B cell (primary cell): Measurements from ENCODE around the gene FUT7. TPM values are rescaled to one million over a fixed set of nuclear protein-coding genes. Genes with fewer than 3 reads are reported as not detected.

Experiments
- ATAC-seq: fragments of 200-7000 bp; cut with Tn5 transposase; one replicate; pipeline ENCODE4 v1.10.0; 2021; ENCODE audit warnings: low read depth, mild to moderate bottlenecking, moderate number of reproducible peaks, moderate library complexity
- CTCF ChIA-PET: fragments of 350-600 bp; sonication (Branson Sonifier 250); formaldehyde crosslinking; loops from one replicate; lab custom pipeline; 2021; ENCODE audit warnings: antibody characterized with exemption, inconsistent platforms; lab: Charles Lee
- POLR2A ChIA-PET: fragments of 350-600 bp; sonication (Branson Sonifier 250); formaldehyde crosslinking; loops from one replicate; lab custom pipeline; 2021; ENCODE audit warnings: antibody characterized with exemption; lab: Charles Lee
- DNase-seq: peaks from one replicate; pipeline ENCODE4 v3.0.0; 2013
- H2AFZ ChIP-seq: 2 replicates; pipeline ENCODE4 v1.6.1; 2012; ENCODE audit warnings: mild to moderate bottlenecking, low read depth, low read length; ENCODE audit not compliant: insufficient read depth, poor library complexity, severe bottlenecking
- H3K27ac ChIP-seq, 2 donors: 1 replicate in 1 of 2; 2 replicates in 1 of 2; pipeline ENCODE4 v1.5.1; 2012 to 2013; ENCODE audit warnings: low read length in 2 of 2, mild to moderate bottlenecking in 2 of 2, moderate library complexity in 1 of 2
- H3K27me3 ChIP-seq, 4 experiments: fragments of 200-600 bp in 1 of 4; sonication (generic) in 1 of 4; replicated peaks in 1 of 4; 1 replicate in 2 of 4; 2 replicates in 2 of 4; pipeline versions ENCODE4 v1.6.1 to v1.7.0; 2013 to 2016; ENCODE audit warnings: low read length in 3 of 4, mild to moderate bottlenecking in 2 of 4, mixed read lengths in 1 of 4, moderate library complexity in 1 of 4; ENCODE audit not compliant: insufficient read depth in 4 of 4, control insufficient read depth in 3 of 4; ENCODE audit errors: control extremely low read depth in 1 of 4
- H3K36me3 ChIP-seq, 2 experiments: replicated peaks in 1 of 2; 1 replicate in 1 of 2; 2 replicates in 1 of 2; pipeline versions ENCODE4 v1.6.1 to v1.7.1; 2013; ENCODE audit warnings: low read length in 1 of 2; ENCODE audit not compliant: insufficient read depth in 2 of 2, control insufficient read depth in 1 of 2; ENCODE audit errors: control extremely low read depth in 1 of 2, extremely low read depth in 1 of 2
- H3K4me1 ChIP-seq, 2 donors: fragments of 200-600 bp in 1 of 2; sonication (generic) in 1 of 2; 1 replicate in 1 of 2; 2 replicates in 1 of 2; pipeline versions ENCODE4 v1.5.1 to v1.6.1; 2013 to 2017; ENCODE audit warnings: low read length in 2 of 2; ENCODE audit not compliant: control insufficient read depth in 2 of 2, insufficient read depth in 2 of 2
- H3K4me2 ChIP-seq: replicated peaks from 2 replicates; pipeline ENCODE3; 2012; ENCODE audit warnings: mild to moderate bottlenecking, low read depth, low read length; ENCODE audit not compliant: poor library complexity, severe bottlenecking
- H3K4me3 ChIP-seq, 5 experiments: fragments of 200-600 bp in 1 of 5; sonication (generic) in 1 of 5; 1 replicate in 3 of 5; 2 replicates in 2 of 5; pipeline versions ENCODE4 v1.5.1 to v1.7.0; 2011 to 2016; ENCODE audit warnings: low read length in 4 of 5, mild to moderate bottlenecking in 4 of 5, low read depth in 2 of 5, control low read depth in 1 of 5, moderate library complexity in 1 of 5; ENCODE audit not compliant: insufficient read depth in 1 of 5; ENCODE audit errors: control extremely low read depth in 1 of 5, extremely low read depth in 1 of 5
- H3K79me2 ChIP-seq: fragments of 200-600 bp; sonication (generic); one replicate; pipeline ENCODE4 v1.6.0; 2016; ENCODE audit warnings: low read length; ENCODE audit not compliant: control insufficient read depth, insufficient read depth
- H3K9ac ChIP-seq: fragments of 200-600 bp; sonication (generic); 2 replicates; pipeline ENCODE4 v1.6.1; 2017; ENCODE audit warnings: mild to moderate bottlenecking, low read length, moderate library complexity
- H3K9me3 ChIP-seq, 3 donors: one replicate each; pipeline versions ENCODE4 v1.6.1 to v1.7.1; 2013; ENCODE audit warnings: low read length in 2 of 3; ENCODE audit not compliant: control insufficient read depth in 2 of 3, insufficient read depth in 1 of 3; ENCODE audit errors: control extremely low read depth in 1 of 3
- H4K20me1 ChIP-seq: 2 replicates; pipeline ENCODE4 v1.6.0; 2012; ENCODE audit warnings: mild to moderate bottlenecking, low read length; ENCODE audit not compliant: insufficient read depth, control insufficient read depth, poor library complexity, severe bottlenecking
- H3K27ac Mint-ChIP-seq: one replicate; pipeline ENCODE4 v1.8.0; 2021; ENCODE audit warnings: mixed read lengths
- H3K27me3 Mint-ChIP-seq: one replicate; pipeline ENCODE4 v1.8.0; 2021; ENCODE audit warnings: mixed read lengths
- H3K4me1 Mint-ChIP-seq: one replicate; pipeline ENCODE4 v1.8.0; 2021; ENCODE audit warnings: mixed read lengths
- H3K4me3 Mint-ChIP-seq: one replicate; pipeline ENCODE4 v1.8.0; 2021; ENCODE audit warnings: mixed read lengths
- H3K9me3 Mint-ChIP-seq: one replicate; pipeline ENCODE4 v1.8.0; 2022; ENCODE audit warnings: mixed read lengths; ENCODE audit not compliant: insufficient read depth
- EZH2 ChIP-seq: IDR thresholded peaks from 2 replicates; pipeline ENCODE4 v1.6.1; 2012; ENCODE audit warnings: borderline replicate concordance, low read depth, mild to moderate bottlenecking, moderate library complexity, low read length; ENCODE audit not compliant: insufficient read depth, poor library complexity, severe bottlenecking
- WGBS: methylation state at CpG from one replicate; pipeline ENCODE4 v1.1.5; 2013; ENCODE audit warnings: missing lambda C conversion rate; ENCODE audit not compliant: insufficient coverage; 5-methylcytosine and 5-hydroxymethylcytosine counted together
- intact Hi-C: fragments of 100-400 bp; cut with micrococcal nuclease; formaldehyde crosslinking; loops from one replicate; pipeline ENCODE4 v1.10.0; 2022
- polyA plus RNA-seq: library from polyadenylated mRNA; depleted of rRNA; stranded (reverse); fragments of >200 nt; gene quantifications from 2 replicates; pipeline ENCODE4 v1.2.3, GENCODE V29; 2012
- total RNA-seq, 2 donors: library from RNA; stranded (reverse); fragments of 120-200 nt in 1 of 2; gene quantifications; 1 replicate in 1 of 2; 2 replicates in 1 of 2; pipeline versions ENCODE4 v1.2.3 to v1.2.4, GENCODE V29; 2013 to 2022
- TF ChIP-seq, protein P1 (sequence below): fragments of 200-600 bp; IDR thresholded peaks from one replicate; pipeline ENCODE4 v1.8.0; 2022; ENCODE audit warnings: antibody characterized with exemption, mild to moderate bottlenecking

FUT7 gene
- total and polyA plus RNA-seq, 2 donors (not counting 1 experiment from before 2014, with no cell fraction given): 7.3 to 8.2 TPM

DNA sequence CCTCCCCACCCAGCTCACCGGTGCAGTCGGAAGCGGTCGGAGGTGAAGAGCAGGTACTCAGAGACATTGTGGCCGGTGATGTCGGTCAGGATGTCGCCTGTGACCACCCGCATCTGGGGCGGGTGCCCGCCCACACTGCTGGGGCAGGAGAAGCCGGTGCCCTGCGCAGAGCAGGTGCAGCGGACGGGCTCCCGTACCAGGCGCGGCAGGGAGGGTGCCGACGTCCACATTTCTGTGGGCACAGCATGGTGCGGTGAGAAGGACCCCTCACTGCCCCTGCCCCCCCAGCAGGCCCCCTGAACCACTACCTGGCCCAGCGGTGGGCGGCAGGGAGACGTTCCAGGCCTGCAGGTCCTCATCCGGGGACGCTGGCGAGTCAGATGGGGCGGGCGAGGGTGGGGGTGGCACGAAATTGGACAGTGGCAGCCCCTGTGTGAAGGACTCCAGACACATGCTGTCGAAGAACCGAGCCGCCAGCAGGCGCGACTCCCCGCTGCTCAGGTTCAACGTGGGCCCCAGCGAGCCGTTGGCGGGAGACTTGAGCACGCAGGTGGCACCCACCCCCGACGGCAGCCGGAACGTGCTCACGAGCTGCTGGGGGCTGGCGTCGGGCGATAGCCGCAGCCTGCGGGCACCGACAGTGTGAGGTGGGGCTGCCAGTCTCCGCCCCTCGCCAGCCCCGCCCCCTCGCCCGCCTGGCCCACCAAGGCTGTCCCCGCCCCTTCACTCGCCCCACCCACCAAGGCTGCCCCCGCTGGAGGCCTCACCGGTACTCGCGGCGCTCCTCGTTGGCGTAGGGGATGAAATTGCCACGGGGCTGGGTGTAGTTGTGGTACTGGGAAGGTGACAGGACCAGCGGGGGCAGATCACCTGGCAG lies 19.0 kb downstream of the FUT7 start:
- Histone ChIP-seq H3K4me1 (no peaks in the 10 kb centered on the region), H4K20me1 (no peaks in the 10 kb centered on the region), H3K4me2 (no peak overlapping the region), H3K27me3 (no peaks in the 10 kb centered on the region), H3K27ac (no peak overlapping the region), H3K9me3 (no peaks in the 10 kb centered on the region), H3K79me2 (no peaks in the 10 kb centered on the region), H3K4me3 (no peak overlapping the region), H2AFZ (no peak overlapping the region), H3K36me3 (peaks cover 1 to 5% of the 10 kb centered on the region in 2 experiments), H3K9ac (no peak overlapping the region)
- TF ChIP-seq, protein P1, sequence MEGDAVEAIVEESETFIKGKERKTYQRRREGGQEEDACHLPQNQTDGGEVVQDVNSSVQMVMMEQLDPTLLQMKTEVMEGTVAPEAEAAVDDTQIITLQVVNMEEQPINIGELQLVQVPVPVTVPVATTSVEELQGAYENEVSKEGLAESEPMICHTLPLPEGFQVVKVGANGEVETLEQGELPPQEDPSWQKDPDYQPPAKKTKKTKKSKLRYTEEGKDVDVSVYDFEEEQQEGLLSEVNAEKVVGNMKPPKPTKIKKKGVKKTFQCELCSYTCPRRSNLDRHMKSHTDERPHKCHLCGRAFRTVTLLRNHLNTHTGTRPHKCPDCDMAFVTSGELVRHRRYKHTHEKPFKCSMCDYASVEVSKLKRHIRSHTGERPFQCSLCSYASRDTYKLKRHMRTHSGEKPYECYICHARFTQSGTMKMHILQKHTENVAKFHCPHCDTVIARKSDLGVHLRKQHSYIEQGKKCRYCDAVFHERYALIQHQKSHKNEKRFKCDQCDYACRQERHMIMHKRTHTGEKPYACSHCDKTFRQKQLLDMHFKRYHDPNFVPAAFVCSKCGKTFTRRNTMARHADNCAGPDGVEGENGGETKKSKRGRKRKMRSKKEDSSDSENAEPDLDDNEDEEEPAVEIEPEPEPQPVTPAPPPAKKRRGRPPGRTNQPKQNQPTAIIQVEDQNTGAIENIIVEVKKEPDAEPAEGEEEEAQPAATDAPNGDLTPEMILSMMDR: no peak
- TF ChIP-seq EZH2: no peak
- no peaks in the 10 kb centered on the region for H3K9me3 Mint-ChIP-seq
- 95% methylated on average over 55 of the region's 67 CpGs for WGBS
- CTCF ChIA-PET: no interaction called here
- ATAC-seq (no peak), DNase-seq (no peak)
- intact Hi-C loops: no loop called here
- H3K27me3 Mint-ChIP-seq: no peaks in the 10 kb centered on the region
- H3K4me1 Mint-ChIP-seq: no peaks in the 10 kb centered on the region
- POLR2A ChIA-PET: no interaction called here
- H3K27ac Mint-ChIP-seq: no peak overlapping the region
- no peak overlapping the region for H3K4me3 Mint-ChIP-seq
